Activated B cell treated with CpG ODN at 0.5 μM for 24 hours (primary cell): ENCODE measurements around the gene KCNQ1. TPM values are rescaled to one million over a fixed set of nuclear protein-coding genes. Genes with fewer than 3 reads are reported as not detected.

Source experiments
- ATAC-seq: fragments of 200-7000 bp; cut with Tn5 transposase; one replicate; pipeline ENCODE4 v1.10.0; 2021; ENCODE audit warnings: low read depth, mild to moderate bottlenecking, moderate library complexity
- CTCF ChIA-PET: fragments of 350-600 bp; sonication (Branson Sonifier 250); formaldehyde crosslinking; loops from one replicate; lab custom pipeline; 2021; ENCODE audit warnings: antibody characterized with exemption; lab: Charles Lee
- POLR2A ChIA-PET: fragments of 350-600 bp; sonication (Branson Sonifier 250); formaldehyde crosslinking; loops from one replicate; lab custom pipeline; 2021; ENCODE audit warnings: antibody characterized with exemption; lab: Charles Lee
- DNase-seq: peaks from one replicate; pipeline ENCODE4 v3.0.0; 2022
- H3K27ac Mint-ChIP-seq: one replicate; pipeline ENCODE4 v1.8.0; 2020; ENCODE audit warnings: mixed read lengths
- H3K27me3 Mint-ChIP-seq: one replicate; pipeline ENCODE4 v1.8.0; 2021; ENCODE audit warnings: mixed read lengths
- H3K36me3 Mint-ChIP-seq: one replicate; pipeline ENCODE4 v1.8.0; 2021; ENCODE audit warnings: low read depth, mixed read lengths
- H3K4me1 Mint-ChIP-seq: one replicate; pipeline ENCODE4 v1.8.0; 2021; ENCODE audit warnings: mixed read lengths
- H3K4me3 Mint-ChIP-seq: one replicate; pipeline ENCODE4 v1.8.0; 2020; ENCODE audit warnings: mild to moderate bottlenecking, mixed read lengths
- H3K9me3 Mint-ChIP-seq: one replicate; pipeline ENCODE4 v1.8.0; 2020; ENCODE audit warnings: mixed read lengths
- intact Hi-C: fragments of 100-400 bp; cut with micrococcal nuclease; formaldehyde crosslinking; loops from one replicate; pipeline ENCODE4 v1.15.1; 2024
- total RNA-seq: library from RNA; stranded (reverse); gene quantifications from 2 replicates; pipeline ENCODE4 v1.2.3, GENCODE V29; 2022
- TF ChIP-seq, protein P1 (sequence below): fragments of 200-600 bp; IDR thresholded peaks from one replicate; pipeline ENCODE4 v1.8.0; 2022; ENCODE audit warnings: antibody characterized with exemption, mild to moderate bottlenecking

The KCNQ1 gene
- total RNA-seq, 1 donor from 2014 or later: 6.5 TPM

DNA sequence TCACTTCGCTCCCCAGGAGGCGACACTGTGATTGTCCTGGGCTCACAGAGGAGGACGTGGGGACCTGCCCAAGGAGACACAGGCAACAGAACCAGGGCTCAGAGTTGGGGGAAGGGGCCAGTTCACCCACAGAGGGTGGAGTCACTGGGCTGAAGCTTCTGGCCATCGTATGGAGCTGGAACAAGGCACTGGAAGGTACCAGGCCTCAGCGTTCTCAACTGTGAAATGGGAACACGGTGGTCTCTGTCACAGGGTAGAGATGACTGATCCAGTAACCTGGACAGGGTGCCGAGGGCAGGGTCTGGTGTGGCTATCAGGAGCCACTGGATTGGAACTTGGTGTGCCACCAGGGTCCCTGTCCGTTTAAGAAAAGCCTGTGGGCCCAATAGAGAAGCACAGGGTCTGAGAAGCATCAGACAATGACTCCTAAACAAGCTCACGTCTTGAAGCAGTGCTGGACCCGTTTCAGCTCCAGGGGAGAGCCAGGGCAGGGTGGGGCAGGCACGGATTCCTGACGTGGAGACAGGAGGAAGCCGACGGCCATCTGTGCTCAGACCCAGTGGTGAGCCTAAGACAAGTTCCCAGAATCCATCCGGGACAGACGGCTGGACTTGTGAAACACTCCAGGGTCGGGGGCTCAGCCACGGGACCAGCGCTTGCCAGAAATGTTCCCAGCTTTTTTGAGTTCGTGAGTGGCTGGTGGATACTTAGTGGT is 280.0 kb downstream of the KCNQ1 start:
- POLR2A ChIA-PET: no interaction called here
- no peak for ATAC-seq
- TF ChIP-seq, protein P1, sequence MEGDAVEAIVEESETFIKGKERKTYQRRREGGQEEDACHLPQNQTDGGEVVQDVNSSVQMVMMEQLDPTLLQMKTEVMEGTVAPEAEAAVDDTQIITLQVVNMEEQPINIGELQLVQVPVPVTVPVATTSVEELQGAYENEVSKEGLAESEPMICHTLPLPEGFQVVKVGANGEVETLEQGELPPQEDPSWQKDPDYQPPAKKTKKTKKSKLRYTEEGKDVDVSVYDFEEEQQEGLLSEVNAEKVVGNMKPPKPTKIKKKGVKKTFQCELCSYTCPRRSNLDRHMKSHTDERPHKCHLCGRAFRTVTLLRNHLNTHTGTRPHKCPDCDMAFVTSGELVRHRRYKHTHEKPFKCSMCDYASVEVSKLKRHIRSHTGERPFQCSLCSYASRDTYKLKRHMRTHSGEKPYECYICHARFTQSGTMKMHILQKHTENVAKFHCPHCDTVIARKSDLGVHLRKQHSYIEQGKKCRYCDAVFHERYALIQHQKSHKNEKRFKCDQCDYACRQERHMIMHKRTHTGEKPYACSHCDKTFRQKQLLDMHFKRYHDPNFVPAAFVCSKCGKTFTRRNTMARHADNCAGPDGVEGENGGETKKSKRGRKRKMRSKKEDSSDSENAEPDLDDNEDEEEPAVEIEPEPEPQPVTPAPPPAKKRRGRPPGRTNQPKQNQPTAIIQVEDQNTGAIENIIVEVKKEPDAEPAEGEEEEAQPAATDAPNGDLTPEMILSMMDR: no peak

DNA sequence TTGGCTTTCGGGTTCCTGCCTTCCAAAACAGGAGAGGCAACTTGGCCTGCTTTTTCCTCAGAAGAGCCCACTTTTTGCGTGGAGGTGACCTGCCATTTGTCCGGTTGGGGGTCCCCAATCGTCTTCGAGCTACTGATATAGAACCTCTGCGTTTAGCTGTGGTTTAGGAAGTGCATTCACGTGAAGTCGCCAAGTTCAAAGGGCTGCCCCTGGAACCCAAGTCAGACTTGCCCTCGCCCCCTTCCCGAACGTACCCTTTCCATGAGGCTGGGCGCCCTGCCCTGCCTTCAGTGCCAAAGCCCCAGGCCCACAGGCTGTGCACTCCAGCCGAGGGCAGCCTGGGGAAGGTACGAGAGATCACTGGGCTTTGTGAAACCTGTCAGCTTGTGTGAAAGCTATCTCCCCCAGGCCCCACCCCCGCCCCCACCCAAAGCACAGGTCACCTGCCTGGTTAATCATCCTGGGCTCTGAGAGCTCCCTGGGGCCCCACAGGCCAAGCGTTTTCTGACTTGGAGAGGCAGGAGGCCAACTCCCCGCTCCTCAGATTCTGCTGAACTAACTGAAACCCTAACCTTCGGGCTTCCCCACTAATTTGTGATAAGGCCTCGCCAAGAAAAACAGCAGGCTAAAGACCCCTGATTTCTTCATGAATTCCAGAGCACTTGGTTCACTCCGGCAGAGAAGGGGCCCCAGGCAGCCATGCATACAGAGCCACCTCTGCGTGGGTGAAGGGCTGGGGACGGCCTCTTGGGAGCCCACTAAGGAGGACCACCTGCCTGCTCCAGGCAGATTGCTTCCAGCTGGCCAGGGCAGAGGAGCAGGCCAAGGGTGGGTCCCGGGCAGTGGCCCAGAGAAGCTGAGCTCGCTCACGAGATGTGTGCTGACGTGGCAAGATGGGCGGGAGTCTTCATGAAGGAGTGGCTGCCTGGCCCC is 280.8 kb downstream of the KCNQ1 start:
- ChIA-PET CTCF (no interaction called here), POLR2A (no interaction called here)
- no peaks in the 10 kb centered on the region for H3K27me3 Mint-ChIP-seq
- ATAC-seq: no peak
- intact Hi-C loops: no loop called here
- H3K36me3 Mint-ChIP-seq: peaks cover 2% of the 10 kb centered on the region
- H3K4me3 Mint-ChIP-seq: no peak overlapping the region
- no peak for DNase-seq
- H3K9me3 Mint-ChIP-seq: no peaks in the 10 kb centered on the region
- no peaks in the 10 kb centered on the region for H3K4me1 Mint-ChIP-seq
- TF ChIP-seq, protein P1: no peak
- H3K27ac Mint-ChIP-seq: no peak overlapping the region

More for the DNA sequence above, 280.0 kb downstream of the KCNQ1 start:
- no peaks in the 10 kb centered on the region for H3K9me3 Mint-ChIP-seq
- H3K27ac Mint-ChIP-seq: no peak overlapping the region
- no peak overlapping the region for H3K4me3 Mint-ChIP-seq
- H3K27me3 Mint-ChIP-seq: no peaks in the 10 kb centered on the region
- CTCF ChIA-PET: no interaction called here
- no peaks in the 10 kb centered on the region for H3K4me1 Mint-ChIP-seq
- peaks cover 2% of the 10 kb centered on the region for H3K36me3 Mint-ChIP-seq
- intact Hi-C loops: no loop called here
- no peak for DNase-seq

DNA sequence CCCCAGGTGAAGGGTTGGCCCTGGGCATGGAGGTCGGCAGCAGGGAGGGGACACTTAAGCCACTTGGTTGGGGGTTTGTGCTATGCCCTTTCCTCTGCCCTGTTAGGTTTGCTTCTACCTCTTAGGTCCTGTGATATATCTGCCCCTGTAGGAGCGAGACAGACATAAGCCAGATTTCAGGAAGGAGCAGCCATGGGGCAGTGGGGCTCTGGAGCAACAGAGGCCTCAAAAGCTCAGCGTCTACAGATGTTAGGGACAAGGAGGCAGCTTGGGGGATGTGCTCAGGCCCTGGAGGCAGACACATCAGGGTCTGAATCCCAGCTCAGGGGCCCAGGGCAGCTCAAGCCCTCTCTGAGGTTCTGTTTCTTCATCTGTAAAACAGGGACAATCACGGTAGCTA is 282.2 kb downstream of the KCNQ1 start:
- DNase-seq (no peak), ATAC-seq (no peak)
- H3K9me3 Mint-ChIP-seq: no peaks in the 10 kb centered on the region
- POLR2A ChIA-PET: no interaction called here
- no peaks in the 10 kb centered on the region for H3K27me3 Mint-ChIP-seq
- H3K27ac Mint-ChIP-seq: no peak overlapping the region
- peaks cover 2% of the 10 kb centered on the region for H3K36me3 Mint-ChIP-seq
- CTCF ChIA-PET: no interaction called here
- H3K4me1 Mint-ChIP-seq: no peaks in the 10 kb centered on the region
- no peak overlapping the region for H3K4me3 Mint-ChIP-seq
- TF ChIP-seq, protein P1: no peak
- intact Hi-C loops: no loop called here

DNA sequence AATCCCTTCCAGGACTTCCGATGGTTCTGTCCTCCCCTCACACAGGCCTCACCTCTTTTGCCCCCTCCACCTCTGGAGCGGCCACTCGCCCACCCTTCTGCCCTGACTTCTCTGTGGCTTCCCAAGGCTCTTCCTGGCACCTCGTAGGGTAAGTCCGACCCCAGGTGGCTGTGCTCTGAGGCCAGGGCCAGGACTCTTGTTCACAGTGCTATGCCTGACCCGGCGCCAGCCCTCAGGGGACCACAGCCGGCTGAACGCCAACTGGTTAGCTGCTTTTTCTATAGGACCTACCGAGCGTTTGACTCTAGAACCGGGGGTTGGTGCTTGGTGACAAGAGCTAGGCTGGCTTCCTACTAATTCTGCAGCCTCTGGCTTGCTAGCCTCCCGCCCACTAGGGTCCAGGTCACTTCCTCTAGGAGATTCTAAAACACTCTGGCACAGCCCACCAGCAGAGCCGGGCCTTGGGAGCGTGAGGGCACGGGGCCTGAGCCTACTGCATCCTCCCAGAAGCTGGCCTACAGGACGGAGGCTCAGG is 283.4 kb downstream of the KCNQ1 start:
- CTCF ChIA-PET: no interaction called here
- Mint-ChIP-seq H3K4me1 (no peaks in the 10 kb centered on the region), H3K4me3 (no peak overlapping the region), H3K27me3 (no peaks in the 10 kb centered on the region), H3K36me3 (peaks cover 2% of the 10 kb centered on the region), H3K9me3 (no peaks in the 10 kb centered on the region), H3K27ac (no peak overlapping the region)
- no peak for DNase-seq
- POLR2A ChIA-PET: no interaction called here
- TF ChIP-seq, protein P1: no peak
- no peak for ATAC-seq
- intact Hi-C loops: no loop called here
